ENCODE data around the gene ZNF211. TPM values are rescaled to one million over a fixed set of nuclear protein-coding genes. Genes with fewer than 3 reads are reported as not detected.
A peak's percentile ranks its signal among the peaks of the same experiment; 100 is the strongest.

Gene ZNF211
- total and polyA plus RNA-seq, 10 of the 15 experiments (the other 5 are each of a cell fraction or from before 2014, with no cell fraction given) = 2.1 to 20.6 (median 9.3) TPM

DNA sequence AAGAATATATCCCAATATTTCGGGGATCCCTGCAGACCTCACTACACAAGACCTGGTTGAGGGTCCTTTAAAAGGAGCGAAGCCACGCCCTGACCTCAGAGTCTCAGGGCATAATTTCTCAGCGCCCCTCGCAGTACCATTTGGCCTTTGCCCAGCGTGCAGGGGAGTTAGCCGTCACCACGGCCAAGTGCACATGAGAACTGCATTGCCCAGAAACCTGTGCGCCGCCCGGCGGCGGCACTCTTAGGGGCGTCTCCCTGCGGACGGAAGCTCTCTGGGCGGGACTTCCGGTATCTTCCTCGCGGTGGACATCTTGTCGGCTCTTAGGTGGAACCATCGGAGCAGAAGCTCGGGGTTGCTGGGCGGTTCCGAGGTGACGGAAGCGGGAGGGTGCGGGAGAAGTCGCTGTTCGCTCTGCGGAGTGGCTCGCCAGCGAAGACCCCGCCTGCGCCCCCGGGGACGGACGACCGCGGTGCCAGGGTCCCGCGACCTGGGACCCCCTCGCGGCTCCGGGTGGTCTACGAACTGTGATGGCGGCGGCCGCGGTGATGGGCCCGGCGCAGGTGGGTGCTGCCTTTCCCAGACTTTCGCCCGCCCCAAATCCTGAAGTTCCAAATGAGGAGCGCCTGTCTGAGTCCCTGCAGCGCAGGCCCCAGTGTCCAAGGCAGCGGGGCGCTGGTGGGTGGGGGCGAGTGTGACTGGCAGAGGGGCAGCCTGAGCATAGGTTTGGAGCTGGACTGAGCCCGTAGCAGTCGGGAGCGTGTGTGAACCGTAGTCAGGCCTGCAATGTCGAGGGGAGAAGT is 18.8 kb upstream of the ZNF211 start, which contains the start of gene ZNF134 (continued):
- no peak for TF ChIP-seq CUX1 (IDR thresholded peaks at IDR 0.05; ENCODE audit: insufficient replicate concordance, low read depth, low read length)
- no peak for TF ChIP-seq ZBED1 (IDR thresholded peaks at IDR 0.05; ENCODE audit: borderline replicate concordance)
- TF ChIP-seq EZH2 (IDR thresholded peaks at IDR 0.05; ENCODE audit: borderline replicate concordance, control insufficient read depth, low read depth, low read length) = no peak
- TF ChIP-seq TCF7 (IDR thresholded peaks at IDR 0.05; ENCODE audit: borderline replicate concordance) = no peak
- TF ChIP-seq SMAD1 (IDR thresholded peaks at IDR 0.05; ENCODE audit: low read depth, partially characterized antibody) = no peak
- TF ChIP-seq E2F8 (IDR thresholded peaks at IDR 0.05; ENCODE audit: low read depth, partially characterized antibody) = no peak
- TF ChIP-seq, protein P1, sequence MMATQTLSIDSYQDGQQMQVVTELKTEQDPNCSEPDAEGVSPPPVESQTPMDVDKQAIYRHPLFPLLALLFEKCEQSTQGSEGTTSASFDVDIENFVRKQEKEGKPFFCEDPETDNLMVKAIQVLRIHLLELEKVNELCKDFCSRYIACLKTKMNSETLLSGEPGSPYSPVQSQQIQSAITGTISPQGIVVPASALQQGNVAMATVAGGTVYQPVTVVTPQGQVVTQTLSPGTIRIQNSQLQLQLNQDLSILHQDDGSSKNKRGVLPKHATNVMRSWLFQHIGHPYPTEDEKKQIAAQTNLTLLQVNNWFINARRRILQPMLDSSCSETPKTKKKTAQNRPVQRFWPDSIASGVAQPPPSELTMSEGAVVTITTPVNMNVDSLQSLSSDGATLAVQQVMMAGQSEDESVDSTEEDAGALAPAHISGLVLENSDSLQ (IDR thresholded peaks at IDR 0.05) = peak; percentile 36; the same call in 1 of the 2 replicates
- 0 out of 2 replicates have a peak, but pooled peaks have one; percentile 61 for TF ChIP-seq PML (IDR thresholded peaks at IDR 0.05; ENCODE audit: low read length)
- 0 out of 2 replicates have a peak, but pooled peaks have one; percentile 30 for TF ChIP-seq CBX5 (IDR thresholded peaks at IDR 0.05; ENCODE audit: low read depth)
- TF ChIP-seq MTA3 (IDR thresholded peaks at IDR 0.05; ENCODE audit: borderline replicate concordance, low read length) = no peak
- 0 out of 2 replicates have a peak, but pooled peaks have one; percentile 38 for TF ChIP-seq RB1 (IDR thresholded peaks at IDR 0.05; ENCODE audit: borderline replicate concordance)
- TF ChIP-seq, protein P2, sequence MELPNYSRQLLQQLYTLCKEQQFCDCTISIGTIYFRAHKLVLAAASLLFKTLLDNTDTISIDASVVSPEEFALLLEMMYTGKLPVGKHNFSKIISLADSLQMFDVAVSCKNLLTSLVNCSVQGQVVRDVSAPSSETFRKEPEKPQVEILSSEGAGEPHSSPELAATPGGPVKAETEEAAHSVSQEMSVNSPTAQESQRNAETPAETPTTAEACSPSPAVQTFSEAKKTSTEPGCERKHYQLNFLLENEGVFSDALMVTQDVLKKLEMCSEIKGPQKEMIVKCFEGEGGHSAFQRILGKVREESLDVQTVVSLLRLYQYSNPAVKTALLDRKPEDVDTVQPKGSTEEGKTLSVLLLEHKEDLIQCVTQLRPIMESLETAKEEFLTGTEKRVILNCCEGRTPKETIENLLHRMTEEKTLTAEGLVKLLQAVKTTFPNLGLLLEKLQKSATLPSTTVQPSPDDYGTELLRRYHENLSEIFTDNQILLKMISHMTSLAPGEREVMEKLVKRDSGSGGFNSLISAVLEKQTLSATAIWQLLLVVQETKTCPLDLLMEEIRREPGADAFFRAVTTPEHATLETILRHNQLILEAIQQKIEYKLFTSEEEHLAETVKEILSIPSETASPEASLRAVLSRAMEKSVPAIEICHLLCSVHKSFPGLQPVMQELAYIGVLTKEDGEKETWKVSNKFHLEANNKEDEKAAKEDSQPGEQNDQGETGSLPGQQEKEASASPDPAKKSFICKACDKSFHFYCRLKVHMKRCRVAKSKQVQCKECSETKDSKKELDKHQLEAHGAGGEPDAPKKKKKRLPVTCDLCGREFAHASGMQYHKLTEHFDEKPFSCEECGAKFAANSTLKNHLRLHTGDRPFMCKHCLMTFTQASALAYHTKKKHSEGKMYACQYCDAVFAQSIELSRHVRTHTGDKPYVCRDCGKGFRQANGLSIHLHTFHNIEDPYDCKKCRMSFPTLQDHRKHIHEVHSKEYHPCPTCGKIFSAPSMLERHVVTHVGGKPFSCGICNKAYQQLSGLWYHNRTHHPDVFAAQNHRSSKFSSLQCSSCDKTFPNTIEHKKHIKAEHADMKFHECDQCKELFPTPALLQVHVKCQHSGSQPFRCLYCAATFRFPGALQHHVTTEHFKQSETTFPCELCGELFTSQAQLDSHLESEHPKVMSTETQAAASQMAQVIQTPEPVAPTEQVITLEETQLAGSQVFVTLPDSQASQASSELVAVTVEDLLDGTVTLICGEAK (IDR thresholded peaks at IDR 0.05; ENCODE audit: borderline replicate concordance) = peak; percentile 92
- TF ChIP-seq RBBP5 (conservative IDR thresholded peaks at IDR 0.05) = no peak
- TF ChIP-seq TAF1 (IDR thresholded peaks at IDR 0.05; ENCODE audit: borderline replicate concordance, low read depth, low read length) = peak; percentile 74
- no peak for TF ChIP-seq MYB (IDR thresholded peaks at IDR 0.05; ENCODE audit: borderline replicate concordance, low read depth, low read length)
- no peak for TF ChIP-seq KDM1A (IDR thresholded peaks at IDR 0.05; ENCODE audit: borderline replicate concordance)
